Adipose tissue (tissue), 3 donors: Measurements from ENCODE around the gene TEX22. TPM values are rescaled to one million over a fixed set of nuclear protein-coding genes. Genes with fewer than 3 reads are reported as not detected.

Source experiments
- H3K27ac ChIP-seq: one replicate; pipeline ENCODE4 v1.5.1; 2013; ENCODE audit warnings: low read depth, low read length
- WGBS, 3 donors: extraction: QIAGEN DNeasy Blood & Tissue Kit; methylation state at CpG; one replicate each; pipeline ENCODE4 v1.1.7; 2013; 5-methylcytosine and 5-hydroxymethylcytosine counted together
- polyA plus RNA-seq, 3 donors: library from polyadenylated mRNA; stranded (reverse); fragments of 200-250 nt; gene quantifications; one replicate each; pipeline ENCODE4 v1.2.3, GENCODE V29; 2013
- donor health status: healthy with polysubstance abuse.
- donor health status: Bipolar disorder and iron deficiency.
- donor health status: healthy.

The TEX22 gene
- polyA plus RNA-seq, 3 donors: 0.13 to 0.18 TPM; not detected in 1

DNA sequence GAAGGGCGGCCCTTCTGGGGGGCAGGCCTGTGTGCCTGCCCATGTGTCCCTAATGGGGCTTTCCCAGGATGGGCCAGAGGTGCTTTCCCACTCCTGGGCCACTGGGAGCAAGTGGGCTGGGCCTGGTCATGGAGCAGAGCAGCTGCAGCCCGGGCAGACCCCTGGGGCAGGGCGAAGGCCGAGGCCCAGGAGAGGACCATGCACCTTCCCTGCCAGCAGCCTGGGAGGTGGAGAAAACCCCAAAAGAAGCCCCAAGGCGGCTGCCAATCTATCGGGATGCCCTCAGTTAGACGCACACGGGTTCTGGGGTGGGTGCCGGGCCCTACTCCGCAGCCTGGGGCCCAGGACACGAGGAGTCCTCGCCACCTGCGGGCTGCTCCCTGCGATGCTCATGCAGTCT lies 60.2 kb downstream of the TEX22 start:
- 84 to 91% (median 89%) methylated on average over 14 of the region's 14 CpGs for WGBS, 3 donors
- H3K27ac ChIP-seq: no peak overlapping the region

DNA sequence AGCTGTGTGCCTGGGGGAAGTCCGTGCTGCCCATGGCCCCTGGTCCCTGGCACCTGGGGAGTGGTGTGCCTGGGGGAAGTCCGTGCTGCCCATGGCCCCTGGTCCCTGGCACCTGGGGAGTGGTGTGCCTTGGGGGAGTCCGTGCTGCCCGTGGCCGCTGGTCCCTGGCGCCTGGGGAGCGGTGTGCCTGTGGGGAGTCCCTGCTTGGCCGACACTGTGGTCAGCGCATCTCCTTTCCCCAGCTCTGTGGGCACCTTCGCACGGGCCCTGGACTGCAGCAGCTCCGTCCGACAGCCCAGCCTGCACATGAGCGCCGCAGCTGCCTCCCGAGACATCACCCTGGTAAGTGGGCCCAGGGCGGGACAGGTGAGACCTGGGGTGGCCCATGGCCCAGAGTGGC lies 61.8 kb downstream of the TEX22 start:
- 92 to 98% (median 97%) methylated on average over 17 of the region's 17 CpGs for WGBS, 3 donors
- no peak overlapping the region for H3K27ac ChIP-seq

DNA sequence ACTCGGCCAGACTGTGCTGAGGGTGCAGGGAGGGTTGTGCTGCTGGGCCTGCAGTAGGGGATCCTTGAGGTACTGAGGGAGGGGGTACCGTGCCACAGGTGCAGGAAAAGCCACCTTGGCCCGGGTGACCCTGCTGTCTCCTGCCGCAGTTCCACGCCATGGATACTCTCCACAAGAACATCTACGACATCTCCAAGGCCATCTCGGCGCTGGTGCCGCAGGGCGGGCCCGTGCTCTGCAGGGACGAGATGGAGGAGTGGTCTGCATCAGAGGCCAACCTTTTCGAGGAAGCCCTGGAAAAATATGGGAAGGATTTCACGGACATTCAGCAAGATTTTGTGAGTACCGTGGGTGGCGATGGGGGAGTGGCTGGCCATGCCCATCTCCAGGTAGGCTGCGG lies 62.3 kb downstream of the TEX22 start:
- 93 to 95% (median 93%) methylated on average over 17 of the region's 17 CpGs for whole genome bisulfite sequencing, 3 donors
- no peak overlapping the region for H3K27ac ChIP-seq

DNA sequence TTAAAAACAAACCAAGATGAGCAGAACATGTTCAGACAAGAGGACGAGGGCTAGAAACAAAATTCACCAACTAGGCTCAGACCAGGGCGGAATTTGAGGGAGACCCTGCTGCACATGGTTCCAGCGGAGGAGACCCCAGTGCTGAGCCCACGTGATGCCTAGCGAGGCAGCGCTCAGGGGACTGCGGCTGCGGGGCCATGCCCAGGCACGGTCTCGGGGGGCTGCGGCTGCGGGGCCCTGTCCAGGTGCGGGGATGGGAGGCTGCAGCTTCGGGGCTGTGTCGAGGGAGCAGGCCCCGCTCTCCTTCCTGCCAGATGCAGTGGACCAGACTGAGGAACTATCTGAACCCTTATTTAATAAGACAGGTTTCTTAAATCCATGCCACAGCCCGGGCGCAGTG lies 63.6 kb downstream of the TEX22 start:
- no peak overlapping the region for H3K27ac ChIP-seq
- 96 to 98% (median 97%) methylated on average over 18 of the region's 18 CpGs for WGBS, 3 donors

Other genes starting within 250 kb of the TEX22 start
- 10 to 100 TPM in 2 of 3 donors, 1 to 10 TPM in 1; 8.8 to 33.1 (median 19.0) TPM for gene JAG2, start 229.8 kb upstream of the TEX22 start, polyA plus RNA-seq
- 10 to 100 TPM; 23.7 to 29.2 (median 26.2) TPM for gene NUDT14, start 217.2 kb upstream of the TEX22 start, polyA plus RNA-seq
- gene BTBD6, start 150.0 kb upstream of the TEX22 start, polyA plus RNA-seq: 100 to 1,000 TPM in 1 of 3 donors, 10 to 100 TPM in 2; 13.5 to 116 (median 65.1) TPM
- 10 to 100 TPM; 16.8 to 20.4 (median 17.8) TPM for gene BRF1, start 97.5 kb upstream of the TEX22 start, polyA plus RNA-seq
- gene PACS2, start 83.8 kb upstream of the TEX22 start, polyA plus RNA-seq: 10 to 100 TPM; 40.6 to 82.1 (median 56.0) TPM
- gene MTA1, start 21.3 kb downstream of the TEX22 start, polyA plus RNA-seq: 10 to 100 TPM; 44.7 to 61.1 (median 53.4) TPM
- gene CRIP2, start 76.3 kb downstream of the TEX22 start, polyA plus RNA-seq: 100 to 1,000 TPM in 2 of 3 donors, 10 to 100 TPM in 1; 47.0 to 294 (median 210) TPM
- gene CRIP1, start 88.3 kb downstream of the TEX22 start, polyA plus RNA-seq: 100 to 1,000 TPM in 2 of 3 donors, 10 to 100 TPM in 1; 16.9 to 258 (median 122) TPM
- 1 to 10 TPM; 4.6 to 8.1 (median 6.6) TPM for gene TEDC1, start 92.7 kb downstream of the TEX22 start, polyA plus RNA-seq
- 1 to 10 TPM; 1.8 to 2.6 (median 1.8) TPM for gene TMEM121, start 128.0 kb downstream of the TEX22 start, polyA plus RNA-seq